ENCODE measurements around the gene CLCN6.

- TF ChIP-seq POLR2A (IDR thresholded peaks at IDR 0.05; ENCODE audit: low read length) (no peak), EHF (CRISPR knock-in tag; IDR thresholded peaks at IDR 0.05) (no peak), CTCF (IDR thresholded peaks at IDR 0.05) (no peak), NPAS2 (CRISPR knock-in tag; IDR thresholded peaks at IDR 0.05; ENCODE audit: borderline replicate concordance) (no peak), MAFK (IDR thresholded peaks at IDR 0.05; ENCODE audit: partially characterized antibody) (no peak), REST (IDR thresholded peaks at IDR 0.05) (no peak), EP300 (IDR thresholded peaks at IDR 0.05) (no peak), RFX5 (IDR thresholded peaks at IDR 0.05) (no peak), HOXB13 (CRISPR knock-in tag; IDR thresholded peaks at IDR 0.05; ENCODE audit: low read depth) (no peak)
Observed at GRCh38 chr1:11851180-11851579, 45.2 kb downstream of the CLCN6 start.

All from A549 (cell line).